ENCODE results near the gene DLG2.

DLG2 gene

DNA sequence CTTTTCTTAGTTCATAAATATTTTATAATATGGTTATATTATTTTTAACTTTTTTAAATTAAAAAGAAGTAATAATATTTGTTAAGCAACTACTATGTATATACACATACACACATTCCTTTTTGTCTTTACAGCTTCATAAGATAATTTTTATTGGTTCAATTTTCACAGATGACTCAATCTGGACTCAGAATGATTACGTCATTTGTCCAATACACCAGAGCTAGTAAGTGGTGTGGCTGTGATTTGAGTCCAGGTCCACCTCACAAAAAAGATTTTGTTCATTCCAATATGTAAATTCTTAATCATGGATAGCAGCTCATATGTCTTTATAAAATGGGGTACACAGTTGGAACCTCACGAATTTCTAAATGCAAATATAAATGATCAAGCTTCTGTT, 1014.5 kb downstream of the DLG2 start:
- in situ Hi-C loops (cut with HindIII; ENCODE audit: low sequenced_read_pairs), result no loop called here

DNA sequence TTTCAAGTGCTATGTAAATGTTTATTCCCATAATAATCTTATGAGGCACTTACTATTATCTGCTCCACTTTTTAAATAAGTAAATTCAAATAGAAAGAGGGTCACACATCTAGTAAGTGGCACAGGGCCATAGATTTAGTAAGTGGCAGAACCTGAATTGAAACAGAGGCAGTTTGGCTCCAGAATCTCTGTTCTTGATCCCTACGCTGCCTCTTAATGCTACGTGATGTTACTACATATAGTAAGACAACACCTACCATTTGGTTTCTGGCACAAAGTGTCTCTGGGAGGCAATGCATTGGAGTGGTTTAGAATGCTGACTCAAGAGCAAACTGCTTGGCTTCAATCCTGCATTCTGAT, 1018.3 kb downstream of the DLG2 start:
- in situ Hi-C loops (cut with HindIII; ENCODE audit: low sequenced_read_pairs), result no loop called here

- in situ Hi-C loops (cut with HindIII; ENCODE audit: low sequenced_read_pairs), result no loop called here
These were observed 1018.9 kb downstream of the DLG2 start for GRCh38 chr11:84607975-84608836.

DNA sequence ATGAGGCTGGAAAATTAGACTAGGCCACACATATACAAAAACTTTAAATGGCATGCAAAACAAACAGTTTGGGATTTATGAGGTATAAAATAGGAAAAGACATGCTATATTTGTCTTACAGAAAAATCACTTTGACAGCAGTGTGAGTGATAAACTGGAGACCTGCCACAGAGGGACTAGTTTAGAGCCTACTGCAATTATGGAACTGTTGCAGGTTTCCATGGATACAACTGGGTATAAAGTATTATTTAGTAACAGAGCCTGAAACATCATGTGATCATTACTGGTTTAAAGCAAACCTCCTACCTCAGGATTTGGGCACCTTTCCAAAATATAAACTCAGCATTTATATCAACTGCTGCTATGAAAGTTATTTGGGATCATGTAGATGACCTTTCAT, 1032.5 kb downstream of the DLG2 start:
- in situ Hi-C loops (cut with HindIII; ENCODE audit: low sequenced_read_pairs), result no loop called here

DNA sequence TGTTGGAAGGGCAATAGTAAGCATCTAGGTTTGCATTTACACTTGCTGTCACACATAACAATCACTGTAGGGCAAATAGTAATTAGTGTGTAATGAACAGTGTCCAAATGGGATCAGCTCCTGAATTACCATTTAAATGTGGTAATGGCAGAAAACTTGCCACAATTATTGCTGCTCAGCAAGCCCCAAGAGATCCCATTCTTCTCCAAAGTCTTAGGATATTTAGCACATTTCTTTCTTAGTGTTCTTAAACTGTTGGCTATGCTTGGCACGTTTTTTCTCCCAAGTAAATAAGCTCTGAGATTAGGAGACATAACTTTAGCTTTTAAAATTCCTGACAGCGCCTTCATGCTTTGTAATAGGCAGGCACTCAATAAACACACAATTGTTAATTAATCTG, 1037.0 kb downstream of the DLG2 start:
- in situ Hi-C loops (cut with HindIII; ENCODE audit: low sequenced_read_pairs), result no loop called here

DNA sequence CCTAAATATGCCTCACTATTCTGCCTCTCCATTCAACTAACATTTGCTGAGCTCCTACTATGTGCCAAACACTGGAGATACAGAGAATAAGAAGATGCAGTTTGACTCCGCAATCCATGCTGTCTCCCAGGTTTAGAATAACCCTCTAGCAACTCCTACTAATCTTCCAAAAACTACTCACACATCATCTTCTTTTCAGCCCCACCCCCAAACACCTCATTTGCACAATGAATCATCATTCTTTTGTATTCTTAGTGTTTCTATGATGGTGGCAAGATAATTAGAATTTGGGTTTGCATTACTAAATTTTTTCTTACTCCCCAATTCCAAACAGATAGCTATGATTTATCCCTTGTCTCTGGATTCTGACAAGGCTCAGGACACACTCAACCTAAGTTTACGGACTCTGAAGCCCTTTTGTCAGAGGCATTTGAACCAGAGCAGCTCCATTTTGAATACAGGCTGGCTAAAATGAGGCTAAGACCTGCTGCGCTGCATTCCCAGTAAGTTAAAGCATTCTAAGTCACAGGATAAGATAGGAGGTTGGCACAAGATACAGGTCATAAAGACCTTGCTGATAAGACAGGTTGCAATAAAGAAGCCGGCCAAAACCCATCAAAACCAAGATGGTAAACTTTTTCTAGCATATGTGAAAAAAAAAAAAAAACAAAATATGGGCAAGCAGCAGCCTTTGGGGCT, 1038.9 kb downstream of the DLG2 start:
- in situ Hi-C loops (cut with HindIII; ENCODE audit: low sequenced_read_pairs), result no loop called here

- in situ Hi-C loops (cut with HindIII; ENCODE audit: low sequenced_read_pairs), result no loop called here
These were observed 1044.0 kb downstream of the DLG2 start for GRCh38 chr11:84583106-84583505.

DNA sequence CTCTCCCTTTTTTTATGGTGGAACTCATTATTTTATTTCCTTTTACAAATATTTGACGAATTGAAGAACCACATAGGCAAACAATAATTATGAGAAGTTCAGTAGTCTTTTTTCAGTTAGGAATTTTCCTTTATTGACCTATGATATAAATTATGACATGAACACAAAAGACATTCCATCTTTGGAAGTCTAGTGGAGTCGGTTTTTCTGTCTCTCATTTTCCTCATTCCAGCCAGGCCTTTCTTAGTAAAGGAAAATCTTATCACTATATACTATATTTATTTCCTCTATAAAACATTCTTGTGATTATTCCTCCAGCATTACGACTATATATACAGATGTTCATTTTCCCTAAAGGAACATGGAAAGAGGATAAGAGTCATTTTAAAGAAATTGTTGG, 1046.1 kb downstream of the DLG2 start:
- in situ Hi-C loops (cut with HindIII; ENCODE audit: low sequenced_read_pairs), result no loop called here

- in situ Hi-C loops (cut with HindIII; ENCODE audit: low sequenced_read_pairs), result no loop called here
These were observed 1046.7 kb downstream of the DLG2 start for GRCh38 chr11:84580428-84580827.

DNA sequence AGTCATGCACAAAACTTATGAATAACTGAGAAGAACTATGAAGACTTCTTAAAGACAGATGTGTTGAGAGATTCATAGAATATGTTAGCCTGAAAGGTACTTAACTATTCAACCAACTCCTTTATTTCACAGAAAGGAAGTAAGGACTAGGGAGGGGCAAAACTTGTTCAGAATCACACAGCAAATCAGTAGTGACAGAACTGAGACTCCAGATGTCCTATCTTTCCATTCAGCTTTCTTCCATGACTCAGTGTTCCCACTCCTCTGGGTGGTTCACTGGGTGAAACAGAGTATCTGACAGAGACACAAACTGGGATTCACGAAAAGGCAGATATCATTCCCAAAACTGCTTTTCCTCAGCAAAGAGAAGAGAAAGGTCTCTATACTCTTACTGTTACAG, 1053.3 kb downstream of the DLG2 start:
- in situ Hi-C loops (cut with HindIII; ENCODE audit: low sequenced_read_pairs), result no loop called here

GRCh38 chr11:84566671-84567070, 1060.5 kb downstream of the DLG2 start:
- in situ Hi-C loops (cut with HindIII; ENCODE audit: low sequenced_read_pairs), result no loop called here

- in situ Hi-C loops (cut with HindIII; ENCODE audit: low sequenced_read_pairs), result no loop called here
These were observed 1062.3 kb downstream of the DLG2 start for GRCh38 chr11:84564867-84565184.

DNA sequence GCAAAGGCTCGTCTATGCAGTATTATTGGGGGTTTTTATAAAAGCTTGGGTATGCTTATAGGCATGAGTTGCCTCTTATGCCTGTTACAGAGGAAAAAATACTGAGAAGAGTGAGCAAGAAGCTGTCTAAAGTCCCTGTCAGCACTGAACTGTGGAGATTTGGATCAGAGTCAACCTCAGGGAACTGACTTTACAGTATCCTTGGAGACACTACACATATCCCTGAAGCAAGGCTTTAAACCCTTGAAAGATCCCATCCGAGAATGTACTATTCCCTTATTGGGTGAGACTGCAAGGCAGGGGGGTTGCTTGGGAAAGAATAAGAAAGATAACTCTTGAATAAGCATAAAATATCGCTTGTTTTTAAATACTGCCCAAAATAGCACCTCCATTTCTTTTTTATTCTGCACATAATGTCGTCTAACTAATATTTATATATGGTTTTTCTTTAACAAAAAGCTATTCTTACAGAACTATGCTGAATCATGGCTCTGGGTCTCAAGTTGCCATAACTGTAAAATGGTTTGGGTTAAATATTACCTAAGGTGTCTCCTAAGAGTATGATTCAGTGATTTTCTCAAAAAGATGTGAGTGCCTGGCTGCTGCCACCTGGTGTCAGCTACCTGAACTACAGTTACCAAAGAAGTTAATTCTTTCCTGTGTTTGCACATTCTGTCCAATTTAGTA, 1062.8 kb downstream of the DLG2 start:
- in situ Hi-C loops (cut with HindIII; ENCODE audit: low sequenced_read_pairs), result no loop called here

DNA sequence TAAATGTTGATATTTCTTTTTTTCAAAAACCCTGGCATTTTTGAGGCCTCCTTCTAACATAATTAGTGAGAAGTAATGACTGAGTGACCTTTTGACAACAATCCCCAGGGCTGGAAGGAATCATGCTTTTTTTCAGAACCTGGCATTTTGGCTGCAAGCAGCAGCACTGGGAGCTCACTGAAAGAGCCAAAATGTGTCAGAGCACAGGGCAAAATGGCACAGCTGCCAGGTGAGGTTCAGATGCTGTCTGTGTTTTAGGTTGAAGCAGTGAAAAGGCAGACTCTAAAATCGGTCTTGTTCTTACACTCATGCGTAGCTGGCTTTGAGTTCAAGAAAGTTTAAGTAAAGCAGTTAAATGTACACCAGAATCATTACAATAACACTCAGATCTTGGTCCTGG, 1063.8 kb downstream of the DLG2 start:
- in situ Hi-C loops (cut with HindIII; ENCODE audit: low sequenced_read_pairs), result no loop called here

DNA sequence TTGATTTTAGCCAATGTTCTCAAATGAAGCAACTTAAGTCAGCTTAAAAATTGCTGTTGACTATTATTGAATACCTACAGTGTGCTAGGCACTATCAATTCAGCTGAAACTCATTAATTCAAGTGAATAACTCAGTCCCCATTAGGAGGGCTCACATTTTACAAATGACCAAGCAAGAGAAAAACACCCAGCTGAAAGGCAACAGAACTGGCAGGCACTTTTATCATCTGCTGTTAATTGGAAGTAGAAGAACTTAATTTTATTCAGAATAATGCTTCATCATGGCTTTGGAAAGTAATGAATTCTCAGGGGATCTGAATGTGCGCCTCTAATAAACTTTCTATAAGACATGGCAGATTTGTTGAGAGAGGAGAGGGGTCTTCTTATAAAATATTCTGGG, 1066.9 kb downstream of the DLG2 start:
- in situ Hi-C loops (cut with HindIII; ENCODE audit: low sequenced_read_pairs), result no loop called here

- in situ Hi-C loops (cut with HindIII; ENCODE audit: low sequenced_read_pairs), result no loop called here
These were observed 1068.8 kb downstream of the DLG2 start for GRCh38 chr11:84558085-84558905.

GRCh38 chr11:84552791-84553190, 1074.4 kb downstream of the DLG2 start:
- in situ Hi-C loops (cut with HindIII; ENCODE audit: low sequenced_read_pairs), result no loop called here

- in situ Hi-C loops (cut with HindIII; ENCODE audit: low sequenced_read_pairs), result no loop called here
These were observed 1077.9 kb downstream of the DLG2 start for GRCh38 chr11:84549217-84549616.

DNA sequence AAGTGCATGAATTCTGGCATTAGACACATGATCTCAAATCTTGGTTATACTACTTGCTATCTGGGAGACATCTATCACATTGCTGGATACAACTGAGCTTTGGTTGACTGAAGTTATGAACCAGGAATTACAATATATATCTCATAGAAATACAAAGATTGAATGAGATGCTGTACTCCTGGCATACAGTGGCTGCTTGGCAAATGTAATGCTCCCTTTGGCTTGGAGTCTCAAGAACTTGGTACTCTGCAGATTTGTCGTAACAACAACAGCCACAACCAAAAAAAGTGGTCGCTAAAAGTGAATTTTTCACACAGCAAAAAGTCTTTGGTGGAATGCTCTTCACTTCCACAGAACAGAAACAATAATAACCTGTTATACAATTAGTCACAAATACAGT, 1082.6 kb downstream of the DLG2 start:
- in situ Hi-C loops (cut with HindIII; ENCODE audit: low sequenced_read_pairs), result no loop called here

- in situ Hi-C loops (cut with HindIII; ENCODE audit: low sequenced_read_pairs), result no loop called here
These were observed 1083.6 kb downstream of the DLG2 start for GRCh38 chr11:84543367-84544159.

Measured in DLD1 (cell line).